HG02938 (cell line): ENCODE measurements around the gene WDR18.

Source experiments
- ATAC-seq: cut with Tn5 transposase; IDR thresholded peaks from one replicate; pipeline ENCODE4 v1.9.1; 2021; ENCODE audit warnings: mild to moderate bottlenecking, moderate library complexity; ENCODE audit not compliant: unreplicated experiment

Gene WDR18

DNA sequence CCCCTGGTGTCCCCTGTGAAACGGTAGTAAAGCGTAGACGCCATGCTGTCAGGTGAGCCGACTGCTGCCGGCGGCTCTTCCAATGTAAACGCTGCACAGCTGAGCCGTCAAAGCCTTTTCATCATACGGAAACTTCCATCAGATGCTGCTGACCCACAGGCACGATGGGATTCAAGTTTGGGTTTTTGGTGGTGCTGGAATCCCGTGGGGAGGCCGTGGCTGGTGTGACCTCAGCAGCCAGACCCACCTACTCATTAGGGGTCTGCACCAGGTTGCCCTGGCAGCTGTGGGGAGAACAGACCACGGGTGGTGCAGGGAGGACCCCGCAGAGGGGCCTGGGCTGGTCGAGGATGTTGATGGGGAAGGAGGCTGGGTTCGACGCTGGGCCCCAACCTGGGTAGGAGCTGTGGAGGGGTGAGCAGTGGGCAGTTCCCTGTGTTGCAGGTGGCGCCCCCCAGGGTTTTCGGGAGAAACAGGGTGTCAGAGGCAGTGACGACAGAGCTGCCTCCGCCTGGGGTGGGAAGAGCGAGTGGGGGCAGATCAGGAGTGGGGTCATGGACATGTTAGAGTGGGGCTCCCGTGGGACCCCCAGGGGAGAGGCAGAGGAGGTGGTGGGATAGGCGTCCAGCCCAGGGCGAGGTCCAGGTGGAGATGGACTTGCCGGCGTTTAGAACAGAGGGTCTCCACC lies 22.7 kb downstream of the WDR18 start:
- ATAC-seq = no peak

- ATAC-seq = no peak
Observed at GRCh38 chr19:1007399-1008251, 23.5 kb downstream of the WDR18 start.

- ATAC-seq = no peak
Observed at GRCh38 chr19:1008268-1009040, 24.3 kb downstream of the WDR18 start.

DNA sequence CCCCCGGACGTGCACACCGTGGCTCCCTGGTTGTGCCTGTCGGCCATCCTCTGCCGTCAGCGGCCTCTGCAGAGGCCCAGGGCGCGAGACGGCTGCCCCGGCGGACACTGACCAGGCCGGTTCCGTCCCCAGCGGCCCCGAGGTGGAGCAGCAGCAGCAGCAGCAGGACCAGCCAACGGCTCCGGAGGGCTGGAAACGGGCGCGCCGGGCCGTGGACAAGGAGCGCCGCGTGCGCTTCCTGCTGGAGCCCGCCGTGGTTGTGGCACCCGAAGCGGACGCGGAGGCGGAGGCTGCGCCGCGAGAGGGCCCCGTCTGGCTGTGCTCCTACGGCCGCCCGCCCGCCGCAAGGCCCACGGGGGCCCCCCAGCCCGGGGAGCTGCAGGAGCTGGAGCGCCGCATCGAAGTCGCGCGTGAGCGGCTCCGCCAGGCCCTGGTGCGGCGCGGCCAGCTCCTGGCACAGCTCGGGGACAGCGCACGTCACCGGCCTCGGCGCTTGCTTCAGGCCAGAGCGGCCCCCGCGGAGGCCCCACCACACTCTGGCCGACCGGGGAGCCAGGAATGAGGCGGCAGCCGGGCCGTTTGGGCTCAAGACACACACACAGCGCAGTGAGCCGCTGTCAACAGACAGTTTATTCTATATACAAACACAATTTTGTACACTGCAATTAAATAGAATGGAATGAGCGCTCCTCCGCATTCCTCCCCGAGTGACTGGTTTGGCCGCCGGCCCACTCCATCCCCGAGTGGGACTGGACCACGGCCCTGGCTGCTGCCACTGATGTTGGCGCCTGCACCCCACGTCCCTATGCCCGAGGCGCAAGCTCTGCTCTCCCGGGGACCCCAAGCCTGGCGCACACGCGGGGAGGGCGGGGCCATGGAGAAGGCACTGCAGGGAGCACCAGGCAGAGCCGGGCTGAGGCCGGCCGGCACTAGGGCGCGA lies 25.2 kb downstream of the WDR18 start:
- ATAC-seq = no peak

- ATAC-seq = no peak
Observed at GRCh38 chr19:1009981-1010538, 25.9 kb downstream of the WDR18 start.

- ATAC-seq = no peak
Observed at GRCh38 chr19:1010586-1011510, 26.7 kb downstream of the WDR18 start.

DNA sequence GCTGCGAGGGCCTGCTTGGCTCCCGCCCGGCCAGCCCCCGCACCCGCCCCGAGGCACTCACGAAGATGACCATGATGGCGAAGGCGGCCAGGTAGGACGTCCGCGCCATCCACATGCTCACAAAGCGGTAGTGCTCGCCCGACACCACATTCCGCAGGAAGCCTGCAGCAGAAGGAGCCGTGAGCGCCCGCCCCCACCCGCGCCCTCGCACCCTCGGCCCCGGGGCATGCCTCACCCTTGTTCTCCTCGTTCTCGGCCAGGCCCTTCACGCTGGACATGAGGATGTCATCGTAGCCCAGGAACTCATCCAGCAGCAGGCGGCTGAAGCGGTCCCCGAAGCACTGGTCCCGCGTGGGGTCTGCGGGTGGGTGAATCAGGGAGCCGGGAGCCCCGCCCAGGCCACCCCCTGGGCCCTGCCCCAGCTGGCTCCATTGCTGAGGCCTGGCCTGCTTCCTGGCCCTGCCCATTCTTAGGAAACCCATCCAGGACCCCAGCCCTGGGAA lies 27.7 kb downstream of the WDR18 start:
- no peak for ATAC-seq

DNA sequence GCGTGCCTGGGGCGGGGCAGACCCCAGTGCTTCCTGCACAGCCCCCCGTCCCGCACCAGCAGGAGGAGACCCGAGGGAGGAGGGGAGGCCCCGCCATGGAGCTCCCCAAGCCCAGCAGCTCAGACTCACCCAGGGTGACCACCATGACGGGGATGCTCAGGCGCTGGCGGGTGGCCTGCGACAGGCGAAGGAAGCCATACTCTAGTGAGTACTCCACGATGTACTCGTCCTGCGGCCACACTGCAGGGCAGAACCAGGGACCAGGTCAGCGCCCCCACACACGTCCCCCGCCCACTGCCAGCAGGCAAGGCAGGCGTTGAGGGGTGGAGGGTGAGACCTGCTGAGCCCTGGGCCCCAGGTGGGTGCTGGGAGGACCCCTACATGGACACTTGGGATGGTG lies 28.2 kb downstream of the WDR18 start:
- no peak for ATAC-seq

DNA sequence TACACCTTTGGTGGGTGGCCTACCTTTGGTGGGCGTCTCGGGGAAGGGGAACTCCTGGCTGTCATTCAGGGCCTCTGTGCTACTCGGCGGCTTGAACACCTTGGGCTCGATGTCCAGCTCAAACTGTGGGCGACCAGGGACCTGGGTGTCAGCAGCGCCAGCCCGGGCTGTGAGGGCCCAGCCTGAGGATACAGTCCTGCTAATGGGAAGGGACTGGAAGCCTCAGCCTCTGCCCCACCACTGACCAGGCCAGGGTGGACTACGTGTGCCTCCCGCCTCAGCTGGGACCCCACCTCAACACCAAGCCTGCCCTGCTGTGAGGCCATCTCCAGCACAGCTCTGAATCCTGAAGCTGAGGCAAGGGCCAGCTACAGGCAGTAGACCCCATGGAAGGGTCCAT lies 29.1 kb downstream of the WDR18 start:
- ATAC-seq = no peak

- no peak for ATAC-seq
Observed at GRCh38 chr19:1014161-1015060, 30.3 kb downstream of the WDR18 start.

- no peak for ATAC-seq
Observed at GRCh38 chr19:1015061-1015781, 31.1 kb downstream of the WDR18 start.

- ATAC-seq = no peak
Observed at GRCh38 chr19:1015782-1016646, 31.9 kb downstream of the WDR18 start.

- no peak for ATAC-seq
Observed at GRCh38 chr19:1016647-1017114, 32.5 kb downstream of the WDR18 start.

DNA sequence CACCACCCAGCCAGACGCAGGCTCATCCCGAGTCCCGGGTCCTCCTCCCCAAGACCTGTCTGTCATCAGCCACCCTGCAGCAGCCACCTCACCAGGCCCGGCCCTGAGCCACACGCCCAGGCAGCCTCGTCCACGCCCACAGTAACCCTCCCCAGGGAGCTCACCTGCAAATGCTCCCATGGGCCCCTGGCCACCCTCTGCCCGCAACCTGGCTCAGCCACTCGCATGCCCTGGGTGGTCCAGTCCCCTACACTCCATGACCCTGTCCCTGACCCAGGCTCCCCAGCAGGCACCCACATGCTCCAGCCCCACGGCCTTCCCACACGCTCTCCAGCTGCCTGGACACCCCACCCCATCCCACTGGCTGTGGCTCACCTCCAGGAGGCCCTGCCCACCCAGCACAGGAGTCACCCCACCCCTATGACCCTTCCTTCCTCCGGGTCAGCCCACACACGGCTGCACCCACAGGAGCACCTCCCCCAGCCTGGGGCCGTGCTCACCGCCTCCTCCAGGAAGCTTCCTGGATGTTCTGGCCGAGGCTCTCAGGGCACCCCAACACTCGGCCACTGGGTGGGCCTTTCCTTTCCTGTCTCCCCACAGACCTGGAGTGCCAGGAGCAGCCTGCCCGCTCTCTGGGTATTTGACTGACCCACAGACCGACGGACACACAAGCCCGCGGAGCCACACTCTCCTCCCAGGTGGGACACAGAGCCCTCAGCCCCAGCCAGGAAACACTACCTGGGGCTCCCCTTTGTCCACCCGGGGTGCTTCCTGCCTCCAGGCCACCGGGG lies 33.2 kb downstream of the WDR18 start:
- ATAC-seq = no peak

DNA sequence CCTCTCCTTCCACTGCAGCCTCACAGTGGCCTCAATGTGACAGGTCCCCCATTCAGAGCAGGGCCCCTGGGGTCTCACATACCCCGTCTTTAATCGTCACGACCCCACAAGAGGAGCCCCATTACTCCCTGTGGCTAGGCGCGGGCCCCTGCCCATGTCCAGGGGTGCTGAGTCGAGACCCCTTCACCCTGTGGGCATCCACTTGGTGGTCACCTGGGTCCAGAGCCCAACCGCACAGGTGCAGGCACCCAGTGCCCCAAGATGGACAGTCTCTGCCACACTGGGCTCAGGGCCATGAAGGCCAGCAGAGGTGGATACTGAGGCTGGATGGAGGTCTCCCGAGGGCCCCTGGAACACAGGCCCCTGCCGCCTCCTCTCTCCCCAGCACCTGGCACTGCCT lies 33.8 kb downstream of the WDR18 start:
- no peak for ATAC-seq
